HCT116 (cell line): ENCODE data around the gene SPIB.

ENCODE experiments used
- CBX3 ChIP-seq: IDR thresholded peaks from 2 replicates; pipeline ENCODE4 v1.6.1; 2012; ENCODE audit warnings: low read depth
- CTCF ChIP-seq, 3 experiments: fragments of 200-600 bp in 1 of 3; sonication (generic) in 1 of 3; IDR thresholded peaks in 2 of 3; conservative IDR thresholded peaks in 1 of 3; 2 replicates each; pipeline ENCODE4 v1.5.1; 2012 to 2017; ENCODE audit warnings: low read depth in 2 of 3, low read length in 2 of 3, antibody characterized with exemption in 1 of 3, borderline replicate concordance in 1 of 3, control low read depth in 1 of 3, mild to moderate bottlenecking in 1 of 3, mixed read lengths in 1 of 3, mixed run types in 1 of 3, moderate library complexity in 1 of 3; ENCODE audit not compliant: insufficient read depth in 1 of 3
- ELF1 ChIP-seq: IDR thresholded peaks from 2 replicates; pipeline ENCODE4 v1.6.1; 2012; ENCODE audit warnings: low read depth, borderline replicate concordance
- EZH2 ChIP-seq: fragments of 200-600 bp; sonication (generic); IDR thresholded peaks from 2 replicates; pipeline ENCODE4 v1.6.1; 2017; ENCODE audit warnings: antibody characterized with exemption, mixed run types
- MAX ChIP-seq: IDR thresholded peaks from 2 replicates; pipeline ENCODE4 v1.6.1; 2012
- POLR2AphosphoS5 ChIP-seq: IDR thresholded peaks from 2 replicates; pipeline ENCODE4 v1.6.1; 2011; ENCODE audit warnings: mild to moderate bottlenecking, low read depth, low read length, moderate library complexity
- RAD21 ChIP-seq: IDR thresholded peaks from 2 replicates; pipeline ENCODE4 v1.6.1; 2012; ENCODE audit warnings: low read depth, mild to moderate bottlenecking
- SRF ChIP-seq: IDR thresholded peaks from 2 replicates; pipeline ENCODE4 v1.6.1; 2012; ENCODE audit warnings: low read depth
- YY1 ChIP-seq: IDR thresholded peaks from 2 replicates; pipeline ENCODE4 v1.6.1; 2011; ENCODE audit warnings: low read length, low read depth, moderate library complexity, mild to moderate bottlenecking; ENCODE audit not compliant: insufficient replicate concordance; ENCODE audit errors: extremely low read depth
- ZNF274 ChIP-seq: fragments of 200-500 bp; sonication (Bioruptor generic); IDR thresholded peaks from 2 replicates; pipeline ENCODE4 v1.6.1; 2014; ENCODE audit warnings: mild to moderate bottlenecking, low read depth, low read length, inconsistent platforms
- TF ChIP-seq, protein P1 (sequence below): IDR thresholded peaks from 2 replicates; pipeline ENCODE4 v1.6.1; 2011; ENCODE audit warnings: mild to moderate bottlenecking, low read length, moderate library complexity; ENCODE audit not compliant: insufficient replicate concordance; ENCODE audit errors: extremely low read depth

DNA sequence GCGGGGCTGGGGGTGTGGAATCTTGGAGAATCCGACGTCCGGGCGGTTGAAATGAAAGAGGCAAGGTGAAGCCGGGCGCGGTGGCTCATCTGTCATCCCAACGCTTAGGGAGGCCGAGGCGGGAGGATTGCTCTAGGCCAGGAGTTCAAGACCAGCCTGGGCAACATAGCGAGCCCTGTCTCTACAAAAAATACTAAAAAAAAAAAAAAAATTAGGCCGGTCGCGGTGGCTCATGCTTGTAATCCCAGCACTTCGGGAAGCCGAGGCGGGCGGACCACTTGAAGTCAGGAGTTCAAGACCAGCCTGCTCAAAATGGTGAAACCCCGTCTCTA lies 58.1 kb downstream of the SPIB start:
- no peak for TF ChIP-seq EZH2
- no peak for TF ChIP-seq CTCF (IDR thresholded peaks at IDR 0.05 in 2 of 3, conservative IDR thresholded peaks at IDR 0.05 in 1 of 3; ENCODE audit: borderline replicate concordance in 1 of 3, insufficient read depth in 1 of 3, low read depth in 2 of 3, low read length in 2 of 3)
- TF ChIP-seq POLR2AphosphoS5 = no peak
- TF ChIP-seq MAX = peak; percentile 8; the same call in 1 of the 2 replicates
- no peak for TF ChIP-seq RAD21
- TF ChIP-seq YY1 = no peak
- TF ChIP-seq, protein P1, sequence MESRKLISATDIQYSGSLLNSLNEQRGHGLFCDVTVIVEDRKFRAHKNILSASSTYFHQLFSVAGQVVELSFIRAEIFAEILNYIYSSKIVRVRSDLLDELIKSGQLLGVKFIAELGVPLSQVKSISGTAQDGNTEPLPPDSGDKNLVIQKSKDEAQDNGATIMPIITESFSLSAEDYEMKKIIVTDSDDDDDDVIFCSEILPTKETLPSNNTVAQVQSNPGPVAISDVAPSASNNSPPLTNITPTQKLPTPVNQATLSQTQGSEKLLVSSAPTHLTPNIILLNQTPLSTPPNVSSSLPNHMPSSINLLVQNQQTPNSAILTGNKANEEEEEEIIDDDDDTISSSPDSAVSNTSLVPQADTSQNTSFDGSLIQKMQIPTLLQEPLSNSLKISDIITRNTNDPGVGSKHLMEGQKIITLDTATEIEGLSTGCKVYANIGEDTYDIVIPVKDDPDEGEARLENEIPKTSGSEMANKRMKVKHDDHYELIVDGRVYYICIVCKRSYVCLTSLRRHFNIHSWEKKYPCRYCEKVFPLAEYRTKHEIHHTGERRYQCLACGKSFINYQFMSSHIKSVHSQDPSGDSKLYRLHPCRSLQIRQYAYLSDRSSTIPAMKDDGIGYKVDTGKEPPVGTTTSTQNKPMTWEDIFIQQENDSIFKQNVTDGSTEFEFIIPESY = no peak
- TF ChIP-seq SRF = no peak
- TF ChIP-seq ELF1 = no peak
- TF ChIP-seq CBX3 = no peak
- no peak for TF ChIP-seq ZNF274
